ENCODE measurements around the gene SURF1. TPM values are rescaled to one million over a fixed set of nuclear protein-coding genes. Genes with fewer than 3 reads are reported as not detected.

The SURF1 gene
- total RNA-seq, 1 donor from 2014 or later, result 56.1 TPM

GRCh38 chr9:133341369-133342068, 14.8 kb downstream of the SURF1 start:
- no peak for TF ChIP-seq CTCF (IDR thresholded peaks at IDR 0.05; ENCODE audit: partially characterized antibody, unreplicated experiment)
- no peak for DNase-seq
- H3K27me3 Mint-ChIP-seq (ENCODE audit: unreplicated experiment), result peaks cover 2% of the 10 kb centered on the region
- H3K4me3 Mint-ChIP-seq (ENCODE audit: unreplicated experiment), result no peak overlapping the region
- H3K4me1 Mint-ChIP-seq (ENCODE audit: low read depth, unreplicated experiment), result peaks cover 3% of the 10 kb centered on the region
- H3K27ac Mint-ChIP-seq (ENCODE audit: unreplicated experiment), result no peak overlapping the region
- H3K9me3 Mint-ChIP-seq (ENCODE audit: unreplicated experiment), result peaks cover 1% of the 10 kb centered on the region
- no peaks in the 10 kb centered on the region for H3K36me3 Mint-ChIP-seq (ENCODE audit: unreplicated experiment)

GRCh38 chr9:133340916-133341315, 15.4 kb downstream of the SURF1 start:
- DNase-seq, result no peak
- H3K4me3 Mint-ChIP-seq (ENCODE audit: unreplicated experiment), result no peak overlapping the region
- peaks cover 1% of the 10 kb centered on the region for H3K4me1 Mint-ChIP-seq (ENCODE audit: low read depth, unreplicated experiment)
- peak overlapping the region; percentile 70 for H3K27ac Mint-ChIP-seq (ENCODE audit: unreplicated experiment)
- TF ChIP-seq CTCF (IDR thresholded peaks at IDR 0.05; ENCODE audit: partially characterized antibody, unreplicated experiment), result no peak
- peaks cover 2% of the 10 kb centered on the region for H3K9me3 Mint-ChIP-seq (ENCODE audit: unreplicated experiment)
- peaks cover 3% of the 10 kb centered on the region for H3K27me3 Mint-ChIP-seq (ENCODE audit: unreplicated experiment)
- no peaks in the 10 kb centered on the region for H3K36me3 Mint-ChIP-seq (ENCODE audit: unreplicated experiment)

GRCh38 chr9:133340256-133340655, 16.0 kb downstream of the SURF1 start:
- DNase-seq, result no peak
- Mint-ChIP-seq H3K4me1 (ENCODE audit: low read depth, unreplicated experiment) (peaks cover 1% of the 10 kb centered on the region), H3K9me3 (ENCODE audit: unreplicated experiment) (peaks cover 4% of the 10 kb centered on the region), H3K27me3 (ENCODE audit: unreplicated experiment) (peaks cover 8% of the 10 kb centered on the region), H3K4me3 (ENCODE audit: unreplicated experiment) (no peak overlapping the region), H3K36me3 (ENCODE audit: unreplicated experiment) (no peaks in the 10 kb centered on the region), H3K27ac (ENCODE audit: unreplicated experiment) (no peak overlapping the region)
- TF ChIP-seq CTCF (IDR thresholded peaks at IDR 0.05; ENCODE audit: partially characterized antibody, unreplicated experiment), result no peak

- no peak for TF ChIP-seq CTCF (IDR thresholded peaks at IDR 0.05; ENCODE audit: partially characterized antibody, unreplicated experiment)
- DNase-seq, result no peak
- Mint-ChIP-seq H3K36me3 (ENCODE audit: unreplicated experiment) (no peaks in the 10 kb centered on the region), H3K9me3 (ENCODE audit: unreplicated experiment) (peaks cover 5% of the 10 kb centered on the region), H3K27ac (ENCODE audit: unreplicated experiment) (no peak overlapping the region), H3K4me1 (ENCODE audit: low read depth, unreplicated experiment) (peaks cover 3% of the 10 kb centered on the region), H3K4me3 (ENCODE audit: unreplicated experiment) (no peak overlapping the region), H3K27me3 (ENCODE audit: unreplicated experiment) (peaks cover 8% of the 10 kb centered on the region)
Observed at GRCh38 chr9:133339641-133340040, 16.6 kb downstream of the SURF1 start.
